ENCODE data around the gene WNT9A.

DNA sequence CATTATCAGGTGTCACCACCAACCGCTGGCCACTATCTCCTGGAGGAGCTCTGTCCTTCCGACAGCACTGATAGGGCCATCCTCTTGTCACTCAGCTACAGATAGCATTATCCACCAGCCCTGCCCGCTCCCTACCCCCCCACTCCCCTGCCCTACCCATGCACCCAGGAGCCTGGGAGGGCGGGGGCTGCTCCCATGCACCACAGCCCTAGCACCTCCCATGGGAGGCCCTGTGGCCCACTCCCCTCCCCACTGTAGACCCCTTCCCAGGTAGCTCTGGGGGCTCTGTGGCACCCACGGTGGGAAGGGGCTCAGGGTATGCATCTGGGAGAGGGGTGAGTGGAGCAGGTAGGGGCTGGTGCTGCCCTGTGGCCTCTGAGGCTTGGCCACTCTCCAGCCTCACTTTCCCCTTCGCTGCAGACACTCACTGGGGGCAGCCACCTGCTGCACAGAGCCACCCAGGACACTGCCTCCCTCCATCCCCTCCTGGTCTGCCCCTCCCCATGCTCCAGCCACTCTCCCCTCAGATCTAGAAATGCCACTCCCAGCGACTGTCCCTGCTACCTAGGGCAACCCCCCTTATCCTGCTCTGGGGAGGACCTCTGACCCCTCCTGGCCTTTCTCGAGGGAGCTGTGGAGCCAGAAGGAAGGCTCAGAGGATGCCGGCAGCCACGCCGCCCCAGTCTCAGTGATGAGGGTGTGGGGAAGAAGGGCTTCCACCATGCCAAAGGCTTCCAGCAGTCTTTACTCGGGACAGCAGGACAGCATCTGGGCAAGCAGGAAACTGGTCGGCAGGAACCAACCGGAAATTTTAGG lies 58.5 kb downstream of the WNT9A start:
- TF ChIP-seq YY1 (IDR thresholded peaks at IDR 0.05; ENCODE audit: insufficient read depth, insufficient read length) (no peak), SUZ12 (IDR thresholded peaks at IDR 0.05; ENCODE audit: extremely low read depth, insufficient read depth, insufficient read length) (no peak), ZNF274 (IDR thresholded peaks at IDR 0.05; ENCODE audit: low read depth, low read length) (no peak)

Data from NT2/D1 (cell line).